Measurements from ENCODE around the gene RHOXF1. TPM values are rescaled to one million over a fixed set of nuclear protein-coding genes. Genes with fewer than 3 reads are reported as not detected.

The RHOXF1 gene
- total RNA-seq, 4 donors from 2014 or later = not detected

DNA sequence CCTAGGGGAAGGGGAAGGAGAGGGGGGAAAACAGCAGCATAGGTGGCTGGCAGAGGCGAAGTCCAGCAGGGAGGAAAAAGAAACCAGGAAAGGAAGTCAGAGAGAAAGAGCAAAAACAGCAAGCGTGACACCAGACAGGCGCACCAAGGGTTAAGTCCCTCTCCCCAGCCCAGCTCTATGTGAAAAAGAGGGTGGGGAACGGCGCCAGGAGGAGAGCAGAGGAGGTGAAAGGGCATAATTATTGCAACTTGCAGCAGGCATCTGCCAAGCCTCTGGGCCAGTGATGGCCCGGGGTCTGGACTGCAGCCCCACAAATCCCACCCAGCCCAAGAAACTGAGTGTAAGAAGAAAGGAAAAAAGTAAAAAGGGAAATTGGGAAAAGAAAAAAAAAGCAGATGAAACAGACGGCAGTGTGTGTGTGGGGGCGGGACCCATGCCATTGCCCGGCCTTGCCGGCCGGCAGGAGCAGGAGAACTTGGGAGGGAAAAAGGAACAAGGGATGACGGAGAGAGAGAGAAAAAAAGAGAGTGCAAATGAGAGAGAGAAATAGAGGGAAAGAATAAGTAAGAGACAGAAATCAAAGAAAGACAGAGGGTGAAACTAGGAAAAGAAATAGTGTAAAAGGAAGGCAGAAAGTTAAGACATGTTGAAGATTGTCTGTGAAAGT is 28.6 kb upstream of the RHOXF1 start:
- Histone ChIP-seq H3K4me1 (peaks cover 0 to 6% (median 0%) of the 10 kb centered on the region in 4 donors), H3K27ac (replicated peaks in 1 of 4) (no peak overlapping the region), H3K4me3 (no peak overlapping the region), H3K36me3 (no peaks in the 10 kb centered on the region), H3K9me3 (no peaks in the 10 kb centered on the region), H3K27me3 (no peaks in the 10 kb centered on the region)
- WGBS = 40% methylated on average over 12 of the region's 12 CpGs
- TF ChIP-seq EP300 (IDR thresholded peaks at IDR 0.05) (no peak), POLR2A (IDR thresholded peaks at IDR 0.05; ENCODE audit: low read depth) (no peak), POLR2AphosphoS5 (IDR thresholded peaks at IDR 0.05) (no peak)
- TF ChIP-seq, protein P1, sequence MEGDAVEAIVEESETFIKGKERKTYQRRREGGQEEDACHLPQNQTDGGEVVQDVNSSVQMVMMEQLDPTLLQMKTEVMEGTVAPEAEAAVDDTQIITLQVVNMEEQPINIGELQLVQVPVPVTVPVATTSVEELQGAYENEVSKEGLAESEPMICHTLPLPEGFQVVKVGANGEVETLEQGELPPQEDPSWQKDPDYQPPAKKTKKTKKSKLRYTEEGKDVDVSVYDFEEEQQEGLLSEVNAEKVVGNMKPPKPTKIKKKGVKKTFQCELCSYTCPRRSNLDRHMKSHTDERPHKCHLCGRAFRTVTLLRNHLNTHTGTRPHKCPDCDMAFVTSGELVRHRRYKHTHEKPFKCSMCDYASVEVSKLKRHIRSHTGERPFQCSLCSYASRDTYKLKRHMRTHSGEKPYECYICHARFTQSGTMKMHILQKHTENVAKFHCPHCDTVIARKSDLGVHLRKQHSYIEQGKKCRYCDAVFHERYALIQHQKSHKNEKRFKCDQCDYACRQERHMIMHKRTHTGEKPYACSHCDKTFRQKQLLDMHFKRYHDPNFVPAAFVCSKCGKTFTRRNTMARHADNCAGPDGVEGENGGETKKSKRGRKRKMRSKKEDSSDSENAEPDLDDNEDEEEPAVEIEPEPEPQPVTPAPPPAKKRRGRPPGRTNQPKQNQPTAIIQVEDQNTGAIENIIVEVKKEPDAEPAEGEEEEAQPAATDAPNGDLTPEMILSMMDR (IDR thresholded peaks at IDR 0.05) = no peak
- intact Hi-C loops (cut with DNase I) = no loop called here
- DNase-seq (ENCODE audit: extremely low spot score) = no peak

DNA sequence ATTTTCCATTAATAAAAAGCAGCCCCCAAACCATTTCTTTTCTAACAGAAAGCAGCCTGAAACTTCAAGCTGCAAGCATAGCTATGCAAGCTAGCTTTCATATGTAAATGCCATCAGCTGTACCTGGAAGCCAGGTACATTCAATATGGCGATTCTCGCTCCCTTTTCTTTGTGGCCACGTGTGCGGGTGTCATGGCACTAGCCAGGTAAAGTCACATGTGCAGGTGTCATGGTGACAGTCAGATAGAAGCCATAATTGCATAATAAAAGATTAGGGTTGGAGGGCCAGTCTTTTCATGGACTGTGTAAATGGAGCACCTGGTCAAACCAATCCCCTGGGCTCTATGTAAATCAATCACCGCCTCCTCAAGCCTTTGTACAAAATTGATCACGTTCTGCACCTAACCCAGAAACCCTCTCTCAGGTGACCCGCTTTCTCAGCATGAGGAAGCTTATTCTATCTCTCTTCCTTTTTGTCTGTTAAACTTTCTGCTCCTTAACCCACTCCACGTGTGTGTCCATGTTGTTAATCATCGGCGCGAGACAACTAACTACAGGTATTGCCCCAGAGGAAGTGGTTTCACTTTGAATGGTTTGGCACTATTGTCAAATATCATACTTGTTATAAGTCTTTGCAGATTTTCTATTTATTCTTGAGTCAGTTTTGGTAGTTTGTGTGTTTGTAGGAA is 24.7 kb upstream of the RHOXF1 start:
- Histone ChIP-seq H3K27me3 (no peaks in the 10 kb centered on the region), H3K27ac (replicated peaks in 1 of 4) (no peak overlapping the region), H3K9me3 (no peaks in the 10 kb centered on the region), H3K4me3 (no peak overlapping the region), H3K36me3 (no peaks in the 10 kb centered on the region), H3K4me1 (peaks cover 0 to 6% (median 0%) of the 10 kb centered on the region in 4 donors)
- intact Hi-C loops (cut with DNase I) = no loop called here
- TF ChIP-seq, protein P1 (IDR thresholded peaks at IDR 0.05) = no peak
- no peak for TF ChIP-seq POLR2A (IDR thresholded peaks at IDR 0.05; ENCODE audit: low read depth)
- WGBS = 64% methylated on average over 11 of the region's 11 CpGs
- DNase-seq (ENCODE audit: extremely low spot score) = no peak

DNA sequence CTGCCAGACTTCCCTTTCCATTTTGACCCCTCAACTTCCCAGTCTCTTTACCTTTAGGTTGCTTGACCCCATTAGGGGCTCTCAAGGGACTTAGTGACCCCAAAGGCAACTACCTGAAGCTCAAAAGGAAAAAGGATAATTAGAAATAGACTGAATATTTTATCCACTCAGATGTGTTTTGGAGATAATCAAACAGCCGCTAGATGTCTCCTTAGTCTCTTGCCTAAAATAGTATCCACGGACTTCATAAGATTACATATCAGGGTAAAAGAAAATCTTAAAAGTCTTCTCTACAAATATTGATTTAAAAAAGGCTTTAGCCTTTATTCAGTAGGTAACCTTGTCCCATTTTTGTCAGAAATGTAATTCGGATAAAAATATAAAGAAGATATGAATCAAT is 21.7 kb upstream of the RHOXF1 start:
- H3K27me3 ChIP-seq = no peaks in the 10 kb centered on the region
- H3K36me3 ChIP-seq = no peaks in the 10 kb centered on the region
- H3K9me3 ChIP-seq = no peaks in the 10 kb centered on the region
- no peak overlapping the region for H3K27ac ChIP-seq (replicated peaks in 1 of 4)
- H3K4me3 ChIP-seq = no peak overlapping the region
- 55% methylated on average over 3 of the region's 3 CpGs for WGBS
- no peaks in the 10 kb centered on the region for H3K4me1 ChIP-seq
- intact Hi-C loops (cut with DNase I) = no loop called here
- TF ChIP-seq POLR2AphosphoS5 (IDR thresholded peaks at IDR 0.05) = no peak
- TF ChIP-seq EP300 (IDR thresholded peaks at IDR 0.05) = no peak
- no peak for TF ChIP-seq POLR2A (IDR thresholded peaks at IDR 0.05; ENCODE audit: low read depth)
- TF ChIP-seq, protein P1 (IDR thresholded peaks at IDR 0.05) = no peak
- DNase-seq (ENCODE audit: extremely low spot score) = no peak

DNA sequence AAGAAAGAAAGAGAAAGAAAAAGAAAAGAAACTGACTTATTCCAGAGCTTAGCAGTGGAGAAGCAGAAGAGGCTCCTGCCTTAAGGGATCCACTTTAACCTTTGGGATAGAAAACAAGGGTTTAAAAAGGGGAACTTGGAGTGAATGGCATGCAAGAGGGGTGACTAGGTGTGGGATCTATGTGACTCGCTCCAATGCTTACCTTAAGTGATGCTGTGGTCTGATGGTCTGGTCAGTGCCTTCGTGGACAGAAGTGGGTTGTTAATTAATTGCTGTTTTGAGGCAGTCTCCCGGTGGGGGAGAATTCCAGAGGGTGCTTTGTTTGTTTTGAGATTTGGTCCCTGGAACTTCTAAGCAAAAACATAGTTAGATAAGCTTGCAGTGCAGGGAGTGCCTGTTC is 21.1 kb upstream of the RHOXF1 start:
- 39% methylated on average over 3 of the region's 3 CpGs for WGBS

More for the DNA sequence above, 21.1 kb upstream of the RHOXF1 start:
- intact Hi-C loops (cut with DNase I) = no loop called here
- Histone ChIP-seq H3K27me3 (no peaks in the 10 kb centered on the region), H3K4me3 (no peak overlapping the region), H3K27ac (replicated peaks in 1 of 4) (no peak overlapping the region), H3K9me3 (no peaks in the 10 kb centered on the region), H3K36me3 (no peaks in the 10 kb centered on the region), H3K4me1 (no peaks in the 10 kb centered on the region)
- TF ChIP-seq EP300 (IDR thresholded peaks at IDR 0.05) = no peak
- no peak for TF ChIP-seq POLR2AphosphoS5 (IDR thresholded peaks at IDR 0.05)
- TF ChIP-seq POLR2A (IDR thresholded peaks at IDR 0.05; ENCODE audit: low read depth) = no peak
- TF ChIP-seq, protein P1 (IDR thresholded peaks at IDR 0.05) = no peak
- no peak for DNase-seq (ENCODE audit: extremely low spot score)
